Activated CD8-positive, alpha-beta T cell treated with anti-CD3 and anti-CD28 coated beads for 36 hours (primary cell): ENCODE measurements around the gene CLEC18A. TPM values are rescaled to one million over a fixed set of nuclear protein-coding genes. Genes with fewer than 3 reads are reported as not detected.

ENCODE experiments used
- ATAC-seq: fragments of 200-7000 bp; cut with Tn5 transposase; one replicate; pipeline ENCODE4 v1.10.0; 2021; ENCODE audit warnings: mild to moderate bottlenecking, moderate library complexity
- CTCF ChIA-PET: fragments of 350-600 bp; sonication (Branson Sonifier 250); formaldehyde crosslinking; loops from one replicate; lab custom pipeline; 2021; ENCODE audit warnings: antibody characterized with exemption; lab: Charles Lee
- POLR2A ChIA-PET: fragments of 350-600 bp; sonication (Branson Sonifier 250); formaldehyde crosslinking; loops from one replicate; lab custom pipeline; 2021; ENCODE audit warnings: antibody characterized with exemption; lab: Charles Lee
- DNase-seq: peaks from one replicate; pipeline ENCODE4 v3.0.0-alpha.2; 2020
- H3K27ac Mint-ChIP-seq: one replicate; pipeline ENCODE4 v1.8.0; 2021; ENCODE audit warnings: mild to moderate bottlenecking, mixed read lengths
- H3K27me3 Mint-ChIP-seq: one replicate; pipeline ENCODE4 v1.8.0; 2021; ENCODE audit warnings: mixed read lengths
- H3K36me3 Mint-ChIP-seq: one replicate; pipeline ENCODE4 v1.8.0; 2021; ENCODE audit warnings: low read depth, mixed read lengths
- H3K4me1 Mint-ChIP-seq: one replicate; pipeline ENCODE4 v1.8.0; 2021; ENCODE audit warnings: low read depth, mixed read lengths
- H3K4me3 Mint-ChIP-seq: one replicate; pipeline ENCODE4 v1.8.0; 2021; ENCODE audit warnings: mild to moderate bottlenecking, moderate library complexity, mixed read lengths
- H3K9me3 Mint-ChIP-seq: one replicate; pipeline ENCODE4 v1.8.0; 2021; ENCODE audit warnings: mixed read lengths
- intact Hi-C: fragments of 100-400 bp; cut with micrococcal nuclease; formaldehyde crosslinking; loops from one replicate; pipeline ENCODE4 v1.10.0; 2022
- total RNA-seq, 2 experiments: library from RNA; stranded (reverse); gene quantifications; one replicate each; pipeline ENCODE4 v1.2.3, GENCODE V29; 2021
- TF ChIP-seq, protein P1 (sequence below): fragments of 200-600 bp; IDR thresholded peaks from one replicate; pipeline ENCODE4 v1.8.0; 2022; ENCODE audit warnings: antibody characterized with exemption, mild to moderate bottlenecking

The CLEC18A gene
- total RNA-seq, 2 experiments from 2014 or later, result 0.25 to 0.36 TPM

DNA sequence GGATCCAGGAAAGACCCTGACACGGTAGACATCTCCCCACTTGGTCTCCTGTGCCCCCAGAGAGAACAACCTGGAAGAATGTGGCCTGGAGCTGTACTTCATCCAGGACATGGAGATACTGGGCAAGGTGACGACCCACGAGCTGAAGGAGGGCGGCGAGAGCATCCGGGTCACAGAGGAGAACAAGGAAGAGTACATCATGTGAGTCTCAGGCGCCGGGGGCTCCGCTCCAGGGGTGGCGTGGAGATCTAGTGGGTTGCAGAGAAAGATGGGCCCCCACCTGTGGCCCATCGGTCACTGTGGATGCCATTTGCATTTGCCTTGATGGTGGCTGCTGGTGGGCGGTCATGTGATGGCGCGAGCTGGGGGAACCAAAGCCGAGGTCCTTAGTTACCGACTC, 14.9 kb upstream of the CLEC18A start:
- DNase-seq (no peak), ATAC-seq (no peak)
- Mint-ChIP-seq H3K4me3 (no peak overlapping the region), H3K4me1 (no peaks in the 10 kb centered on the region), H3K9me3 (no peaks in the 10 kb centered on the region), H3K27ac (no peak overlapping the region), H3K27me3 (no peaks in the 10 kb centered on the region), H3K36me3 (peaks cover 7% of the 10 kb centered on the region)
- intact Hi-C loops, result no loop called here
- CTCF ChIA-PET, result no interaction called here
- TF ChIP-seq, protein P1, sequence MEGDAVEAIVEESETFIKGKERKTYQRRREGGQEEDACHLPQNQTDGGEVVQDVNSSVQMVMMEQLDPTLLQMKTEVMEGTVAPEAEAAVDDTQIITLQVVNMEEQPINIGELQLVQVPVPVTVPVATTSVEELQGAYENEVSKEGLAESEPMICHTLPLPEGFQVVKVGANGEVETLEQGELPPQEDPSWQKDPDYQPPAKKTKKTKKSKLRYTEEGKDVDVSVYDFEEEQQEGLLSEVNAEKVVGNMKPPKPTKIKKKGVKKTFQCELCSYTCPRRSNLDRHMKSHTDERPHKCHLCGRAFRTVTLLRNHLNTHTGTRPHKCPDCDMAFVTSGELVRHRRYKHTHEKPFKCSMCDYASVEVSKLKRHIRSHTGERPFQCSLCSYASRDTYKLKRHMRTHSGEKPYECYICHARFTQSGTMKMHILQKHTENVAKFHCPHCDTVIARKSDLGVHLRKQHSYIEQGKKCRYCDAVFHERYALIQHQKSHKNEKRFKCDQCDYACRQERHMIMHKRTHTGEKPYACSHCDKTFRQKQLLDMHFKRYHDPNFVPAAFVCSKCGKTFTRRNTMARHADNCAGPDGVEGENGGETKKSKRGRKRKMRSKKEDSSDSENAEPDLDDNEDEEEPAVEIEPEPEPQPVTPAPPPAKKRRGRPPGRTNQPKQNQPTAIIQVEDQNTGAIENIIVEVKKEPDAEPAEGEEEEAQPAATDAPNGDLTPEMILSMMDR, result no peak
- POLR2A ChIA-PET, result no interaction called here

DNA sequence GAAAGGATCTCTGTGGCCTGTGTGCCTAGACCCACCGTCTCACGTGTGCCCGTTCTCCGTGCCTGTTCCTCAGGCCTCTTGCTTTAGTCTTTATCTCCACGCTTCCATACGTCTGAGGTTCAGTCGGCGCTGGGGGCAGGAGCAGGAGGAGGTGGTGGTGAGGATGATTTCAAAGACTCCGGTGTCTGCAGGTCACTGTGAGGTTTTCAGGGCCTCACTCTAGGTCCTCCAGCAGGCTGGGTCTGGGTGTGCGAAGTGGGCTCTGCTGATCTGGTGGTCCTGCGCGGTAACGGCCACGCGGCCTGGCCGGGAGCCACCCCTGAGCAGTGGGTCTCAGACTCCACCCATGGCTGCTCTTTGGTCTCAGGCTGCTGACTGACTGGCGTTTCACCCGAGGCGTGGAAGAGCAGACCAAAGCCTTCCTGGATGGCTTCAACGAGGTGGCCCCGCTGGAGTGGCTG, 14.4 kb upstream of the CLEC18A start:
- POLR2A ChIA-PET, result no interaction called here

DNA sequence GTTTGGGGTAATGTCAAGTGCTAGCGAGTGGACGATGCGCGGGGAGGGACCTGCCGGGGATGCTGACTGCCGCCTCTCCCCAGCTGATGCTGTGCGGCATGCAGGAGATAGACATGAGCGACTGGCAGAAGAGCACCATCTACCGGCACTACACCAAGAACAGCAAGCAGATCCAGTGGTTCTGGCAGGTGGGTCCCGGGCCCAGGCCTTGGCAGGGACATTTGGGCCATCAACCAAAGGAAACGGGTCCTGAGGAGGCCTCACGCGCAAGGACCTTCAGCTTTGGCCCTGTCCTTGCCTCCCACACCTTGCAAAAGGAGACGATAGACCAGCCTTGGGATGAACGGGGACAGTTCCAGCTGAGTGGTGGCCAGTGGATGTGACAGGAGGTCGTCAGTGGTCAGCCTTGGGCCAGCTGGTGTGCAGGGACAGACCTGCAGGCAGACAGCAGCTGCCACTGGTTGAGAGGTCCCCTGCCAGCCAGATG, 13.6 kb upstream of the CLEC18A start:
- Mint-ChIP-seq H3K27ac (no peak overlapping the region), H3K4me3 (no peak overlapping the region), H3K36me3 (peaks cover 7% of the 10 kb centered on the region), H3K4me1 (no peaks in the 10 kb centered on the region), H3K27me3 (no peaks in the 10 kb centered on the region), H3K9me3 (no peaks in the 10 kb centered on the region)
- ChIA-PET POLR2A (no interaction called here), CTCF (no interaction called here)
- no peak for ATAC-seq
- DNase-seq, result no peak
- TF ChIP-seq, protein P1, result no peak
- intact Hi-C loops, result no loop called here

More for the DNA sequence above, 14.4 kb upstream of the CLEC18A start:
- Mint-ChIP-seq H3K27ac (no peak overlapping the region), H3K9me3 (no peaks in the 10 kb centered on the region), H3K27me3 (no peaks in the 10 kb centered on the region), H3K4me3 (no peak overlapping the region), H3K36me3 (peaks cover 7% of the 10 kb centered on the region), H3K4me1 (no peaks in the 10 kb centered on the region)
- CTCF ChIA-PET, result no interaction called here
- no peak for DNase-seq
- intact Hi-C loops, result no loop called here
- no peak for ATAC-seq
- TF ChIP-seq, protein P1, result no peak

DNA sequence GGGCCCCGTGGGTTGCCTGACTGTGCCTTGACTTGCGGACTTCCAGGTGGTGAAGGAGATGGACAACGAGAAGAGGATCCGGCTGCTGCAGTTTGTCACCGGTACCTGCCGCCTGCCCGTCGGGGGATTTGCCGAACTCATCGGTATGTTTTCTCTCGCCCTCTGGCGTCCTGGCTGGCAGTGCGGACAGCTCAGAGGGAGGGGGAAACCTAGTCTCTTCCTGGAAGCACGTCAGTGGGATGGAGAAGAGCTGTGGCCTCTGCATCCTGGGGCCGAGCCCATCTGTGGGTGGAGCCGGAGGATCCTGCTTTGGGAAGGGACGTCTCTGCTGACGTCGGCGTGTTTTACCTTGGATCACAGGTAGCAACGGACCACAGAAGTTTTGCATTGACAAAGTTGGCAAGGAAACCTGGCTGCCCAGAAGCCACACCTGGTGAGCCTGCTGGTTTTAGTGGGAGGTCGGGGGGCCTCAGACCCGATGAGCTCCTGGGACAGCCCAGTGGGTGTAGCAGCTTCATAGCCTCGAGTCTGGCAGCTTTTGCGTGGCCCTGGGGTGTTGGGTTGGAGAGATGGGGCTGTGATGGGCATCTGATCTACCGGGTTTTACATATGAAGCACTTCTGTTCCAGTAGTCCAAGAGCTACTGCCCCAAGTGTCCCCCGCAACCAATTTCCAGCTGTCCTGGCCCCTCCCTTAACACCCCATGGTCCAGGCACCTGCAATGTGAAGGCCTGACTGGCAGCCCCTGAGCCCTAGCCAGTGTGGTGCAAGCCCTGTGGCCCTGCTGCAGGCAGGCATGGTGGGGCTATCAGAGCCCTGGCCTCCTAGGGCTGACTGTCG, 11.9 kb upstream of the CLEC18A start:
- Mint-ChIP-seq H3K36me3 (peaks cover 6% of the 10 kb centered on the region), H3K4me1 (no peaks in the 10 kb centered on the region), H3K27ac (no peak overlapping the region), H3K4me3 (no peak overlapping the region), H3K9me3 (no peaks in the 10 kb centered on the region), H3K27me3 (no peaks in the 10 kb centered on the region)
- ChIA-PET CTCF (interaction anchor here (0.7 to 2.1 kb wide), 3 partner anchors 8 to 50 kb away, joined by 3 to 6 read pairs (median 4); no protein-coding TSS in a partner anchor), POLR2A (no interaction called here)
- intact Hi-C loops, result no loop called here
- DNase-seq, result no peak
- TF ChIP-seq, protein P1, result no peak
- ATAC-seq, result no peak
